HG03558 (cell line): ENCODE results near the gene NATD1.
"Not testable (repeated sequence)": the region's sequence is repeated elsewhere in the genome, so short reads cannot be mapped to it uniquely, and the experiment has no call there.

Experiments used
- ATAC-seq: cut with Tn5 transposase; IDR thresholded peaks from one replicate; pipeline ENCODE4 v1.9.1; 2021; ENCODE audit warnings: moderate number of reproducible peaks; ENCODE audit not compliant: unreplicated experiment; ENCODE audit errors: extremely low read depth

Gene NATD1

GRCh38 chr17:21227277-21227676 lies 25.9 kb downstream of the NATD1 start:
- ATAC-seq: not testable (repeated sequence)

GRCh38 chr17:21223086-21223485 lies 30.1 kb downstream of the NATD1 start:
- no peak for ATAC-seq

GRCh38 chr17:21218831-21219380 lies 34.3 kb downstream of the NATD1 start:
- no peak for ATAC-seq

- no peak for ATAC-seq
Measured at GRCh38 chr17:21218101-21218500, 35.1 kb downstream of the NATD1 start.

- no peak for ATAC-seq
Measured at GRCh38 chr17:21217346-21217745, 35.9 kb downstream of the NATD1 start.

- ATAC-seq: no peak
Measured at GRCh38 chr17:21215935-21216334, 37.3 kb downstream of the NATD1 start.

GRCh38 chr17:21214777-21215541 lies 38.3 kb downstream of the NATD1 start:
- ATAC-seq: no peak

GRCh38 chr17:21214015-21214776 lies 39.0 kb downstream of the NATD1 start, which contains the start of gene TMEM11:
TSS of gene TMEM11 (minus strand) at chr17:21214161. CDS start at chr17:21214152, 9 bp downstream.
- ATAC-seq: peak; percentile 59

- ATAC-seq: peak; percentile 8
Measured at GRCh38 chr17:21213638-21214014, 39.6 kb downstream of the NATD1 start.

- no peak for ATAC-seq
Measured at GRCh38 chr17:21212826-21213637, 40.2 kb downstream of the NATD1 start.

- no peak for ATAC-seq
Measured at GRCh38 chr17:21211825-21212479, 41.3 kb downstream of the NATD1 start.

- no peak for ATAC-seq
Measured at GRCh38 chr17:21210411-21211076, 42.7 kb downstream of the NATD1 start.

- ATAC-seq: no peak
Measured at GRCh38 chr17:21209511-21210175, 43.6 kb downstream of the NATD1 start.

- no peak for ATAC-seq
Measured at GRCh38 chr17:21208352-21208751, 44.9 kb downstream of the NATD1 start.

GRCh38 chr17:21204935-21205334 lies 48.3 kb downstream of the NATD1 start:
- no peak for ATAC-seq

- no peak for ATAC-seq
Measured at GRCh38 chr17:21202512-21202911, 50.7 kb downstream of the NATD1 start.

- no peak for ATAC-seq
Measured at GRCh38 chr17:21201874-21202273, 51.3 kb downstream of the NATD1 start.

- ATAC-seq: no peak
Measured at GRCh38 chr17:21201298-21201595, 52.0 kb downstream of the NATD1 start.
